HG03571 (cell line): ENCODE data around the gene DUSP5.

Source experiments
- ATAC-seq: cut with Tn5 transposase; IDR thresholded peaks from one replicate; pipeline ENCODE4 v1.9.1; 2021; ENCODE audit not compliant: unreplicated experiment

Gene DUSP5

DNA sequence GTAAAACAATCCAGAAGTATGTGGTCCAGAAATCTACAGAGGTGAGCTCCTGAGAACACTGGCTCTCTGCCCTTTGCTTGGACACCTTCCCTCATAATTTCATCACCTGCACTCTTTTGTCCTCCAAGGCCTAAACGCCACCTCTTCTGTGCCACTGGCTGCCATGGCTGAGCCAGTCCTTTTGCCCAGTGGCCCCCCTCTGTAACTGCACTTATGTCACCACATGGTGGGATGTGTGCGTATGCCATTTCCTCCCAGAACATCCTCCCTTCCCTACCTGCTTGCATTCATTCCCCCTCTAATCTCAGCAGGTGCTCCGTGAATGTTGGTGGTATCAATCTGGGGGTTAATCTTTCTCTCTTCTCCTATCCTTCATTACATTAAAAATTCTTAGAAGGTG is 17.3 kb upstream of the DUSP5 start:
- ATAC-seq = no peak

DNA sequence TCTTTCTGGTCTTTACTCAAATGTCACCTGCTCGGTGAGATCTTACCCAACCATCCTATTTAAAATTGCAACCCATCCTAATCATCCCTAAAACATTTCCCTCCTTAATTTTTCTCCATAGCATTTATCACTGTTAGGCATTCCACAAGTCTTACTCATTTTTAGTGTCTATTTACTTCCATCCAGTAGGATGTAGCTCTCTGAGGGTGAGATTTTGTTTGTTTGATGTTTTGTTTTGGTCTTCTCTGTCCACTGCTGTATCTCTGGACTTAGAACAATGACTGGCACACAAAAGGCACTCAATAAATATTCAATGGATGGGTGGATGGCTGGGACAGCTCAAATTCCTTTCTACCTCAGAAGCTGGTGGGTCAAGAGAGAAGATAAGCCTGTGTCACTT is 15.8 kb upstream of the DUSP5 start:
- no peak for ATAC-seq

DNA sequence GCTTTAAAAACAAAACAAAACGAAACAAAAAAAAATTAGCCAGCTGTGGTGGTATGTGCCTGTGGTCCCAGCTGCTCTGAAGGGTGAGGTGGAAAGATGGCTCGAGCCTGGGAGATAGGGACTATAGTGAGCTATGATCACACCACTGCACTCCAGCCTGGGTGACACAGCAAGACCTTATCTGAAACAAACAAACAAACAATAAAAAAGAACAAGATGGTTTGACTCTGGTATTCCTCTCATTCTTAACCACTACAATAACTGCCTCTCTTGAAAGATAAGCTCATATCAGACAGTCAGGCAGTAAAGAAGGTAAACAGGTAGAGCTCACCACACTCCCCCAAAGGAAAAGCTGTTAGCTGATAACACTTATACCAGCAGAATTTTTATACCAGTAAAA is 14.1 kb upstream of the DUSP5 start:
- ATAC-seq = no peak

DNA sequence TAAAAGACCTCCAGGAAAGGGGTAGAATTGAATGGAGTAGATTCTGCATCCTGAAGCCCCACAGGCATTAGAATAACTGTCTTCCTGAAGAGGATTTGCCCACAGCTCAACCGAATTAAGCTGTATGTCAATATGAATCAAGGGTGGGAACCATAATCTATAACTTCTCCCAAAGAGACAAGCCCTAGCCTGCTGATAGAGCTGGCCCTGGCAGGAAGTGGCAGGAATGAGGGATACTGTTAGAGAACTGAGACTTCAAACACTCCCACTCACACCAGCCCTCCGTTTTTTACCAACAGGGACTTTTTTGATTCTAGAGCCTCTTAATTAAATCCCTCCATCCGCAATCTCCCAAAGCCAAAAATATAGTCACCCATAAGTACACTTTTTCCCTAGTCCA is 12.2 kb upstream of the DUSP5 start:
- no peak for ATAC-seq

DNA sequence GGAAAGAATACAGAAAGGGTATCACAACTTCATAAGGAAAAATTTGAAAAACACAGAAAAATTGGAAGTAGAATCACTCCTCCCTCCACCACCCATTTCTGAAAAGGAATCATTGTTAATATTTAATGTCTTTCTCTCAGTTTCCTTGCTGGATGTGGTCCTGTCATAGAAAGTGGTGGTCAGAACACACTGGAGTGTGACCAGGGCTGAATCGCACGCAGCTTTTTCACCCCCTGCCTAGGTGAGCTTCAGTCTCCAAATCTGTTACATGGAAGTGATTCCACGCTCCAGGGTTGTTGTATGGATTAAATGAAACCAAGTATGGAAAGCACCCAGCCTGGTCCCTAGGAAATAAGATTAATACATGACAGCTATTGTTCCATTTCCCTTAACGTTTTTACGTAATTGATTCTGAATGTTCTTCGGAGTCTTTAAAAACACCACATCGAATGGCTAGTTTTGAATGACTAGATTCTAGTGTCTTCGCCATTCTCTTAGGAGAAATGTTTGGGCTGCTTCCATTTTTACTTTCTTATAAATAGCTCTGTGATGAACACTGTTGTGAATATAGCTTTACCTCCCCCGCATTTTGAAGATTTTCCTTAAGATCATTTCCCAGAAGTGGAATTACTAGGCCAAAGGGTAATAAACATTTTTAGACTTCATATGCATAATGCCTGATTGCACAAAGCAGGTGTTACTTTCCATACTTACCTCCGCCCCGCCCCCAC is 10.9 kb upstream of the DUSP5 start:
- no peak for ATAC-seq

DNA sequence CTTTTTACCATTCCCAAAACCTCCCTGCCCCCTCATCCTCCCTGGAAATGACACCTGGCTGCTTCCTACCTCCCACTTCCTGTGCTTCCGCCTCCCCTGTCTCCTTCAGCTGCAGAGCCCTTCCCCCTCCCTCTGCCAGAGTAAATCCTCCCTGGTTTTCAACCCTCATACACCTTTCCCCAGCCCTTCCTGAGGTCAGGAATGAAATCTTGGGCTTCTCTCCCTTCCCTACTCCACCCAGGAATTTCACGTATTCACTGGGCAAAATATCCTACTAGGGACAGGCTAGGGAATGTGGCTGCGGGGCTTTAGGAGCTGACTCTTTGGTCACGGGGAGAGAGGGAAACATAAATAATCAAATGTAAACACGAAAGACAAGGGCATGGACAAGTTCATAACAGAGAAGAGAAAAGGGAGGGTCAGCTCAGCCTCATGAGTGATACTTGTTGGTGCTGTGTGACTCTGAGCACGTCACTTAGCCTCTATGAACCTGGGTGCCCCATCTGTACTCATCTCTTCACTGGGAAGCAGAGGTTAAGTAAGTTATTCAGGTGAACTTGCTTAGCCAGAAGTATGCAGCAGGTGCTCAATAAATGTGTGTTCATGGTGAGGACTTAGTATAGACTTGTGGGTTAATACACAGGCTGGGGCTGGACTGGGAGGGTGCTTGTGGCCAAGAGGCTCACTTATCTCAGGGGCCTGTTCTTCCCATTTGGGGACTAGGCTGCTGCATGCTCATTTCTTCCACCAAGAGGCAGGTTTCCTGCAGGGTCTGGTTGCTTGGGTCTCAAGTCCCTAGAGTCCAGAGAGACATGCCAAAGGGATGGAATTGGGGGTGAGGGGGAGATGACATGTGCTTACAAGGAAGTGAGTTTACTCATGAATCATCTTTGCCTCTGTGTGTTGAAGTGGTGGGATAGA is 10.0 kb upstream of the DUSP5 start:
- no peak for ATAC-seq

DNA sequence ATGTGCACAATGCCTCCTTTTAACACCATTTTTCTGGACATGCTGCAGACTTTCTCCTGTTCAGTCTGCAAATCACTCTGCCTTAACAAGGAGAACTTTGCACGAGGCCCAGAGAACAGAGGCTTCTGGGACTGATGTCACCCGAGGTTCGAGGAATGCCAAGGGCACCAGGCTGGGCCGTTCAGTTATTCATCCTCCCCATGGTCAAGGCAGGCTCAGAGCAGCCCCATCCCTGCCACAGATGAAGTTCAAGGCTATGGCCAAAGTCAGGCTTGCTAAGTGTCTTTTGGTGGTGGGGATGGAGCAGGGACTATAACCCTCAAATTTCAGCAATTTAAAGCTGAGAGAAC is 9.4 kb upstream of the DUSP5 start:
- no peak for ATAC-seq

DNA sequence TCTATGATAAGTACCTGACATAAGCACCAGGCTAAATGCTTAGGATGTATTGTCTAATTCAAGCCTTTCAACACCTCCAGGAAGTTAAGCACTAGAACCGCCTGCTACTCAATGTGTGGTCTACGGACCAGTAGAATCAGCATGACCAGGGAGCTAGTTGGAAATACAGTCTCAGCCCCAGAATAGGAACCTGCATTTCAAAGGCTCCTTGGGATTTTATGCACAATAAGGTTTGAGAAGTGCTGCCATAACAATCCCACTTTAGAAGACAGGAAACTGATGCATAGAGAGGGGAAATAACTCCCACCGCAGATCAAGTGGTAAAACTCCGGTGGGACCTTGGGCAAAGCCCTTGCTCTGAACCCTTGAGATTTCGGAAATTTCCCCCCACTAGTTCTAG is 8.8 kb upstream of the DUSP5 start:
- ATAC-seq = no peak

DNA sequence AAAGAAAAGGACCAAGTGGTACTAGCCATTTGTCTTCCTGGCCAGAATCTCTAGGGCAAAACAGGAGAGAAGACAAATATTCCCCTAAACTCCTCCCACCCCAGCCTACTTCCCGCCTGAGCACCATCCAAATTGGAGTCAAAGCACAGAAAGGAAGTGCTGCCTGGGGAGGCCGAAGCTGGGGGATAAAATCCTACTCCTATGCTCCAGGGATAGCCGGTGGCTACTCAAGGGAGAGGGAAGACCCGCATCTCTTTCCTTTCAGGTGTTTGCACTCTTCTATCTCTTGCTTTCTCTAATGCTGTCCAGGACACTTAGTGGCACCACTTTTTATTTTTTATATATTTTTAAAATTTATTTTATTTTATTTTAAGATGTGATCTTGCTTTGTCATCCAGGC is 7.1 kb upstream of the DUSP5 start:
- ATAC-seq = no peak

DNA sequence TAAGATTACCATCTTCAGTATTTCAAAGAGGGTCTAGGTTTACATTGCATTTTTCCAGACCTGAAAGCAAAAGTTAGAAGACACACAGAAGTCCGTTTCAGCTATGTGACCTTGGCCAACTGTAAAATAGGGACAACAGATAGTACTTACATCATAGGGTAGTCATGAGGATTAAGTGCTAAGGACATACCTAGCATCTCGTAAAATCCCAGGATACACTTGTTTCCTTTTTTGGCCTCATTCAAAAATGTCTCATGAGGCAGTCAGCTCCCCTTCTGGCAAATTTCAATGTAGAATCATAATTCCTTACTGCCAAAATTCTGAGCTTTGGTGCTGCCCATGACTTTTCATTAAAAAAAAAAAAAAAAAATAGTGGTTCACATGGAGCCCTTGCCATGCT is 6.4 kb upstream of the DUSP5 start:
- no peak for ATAC-seq

DNA sequence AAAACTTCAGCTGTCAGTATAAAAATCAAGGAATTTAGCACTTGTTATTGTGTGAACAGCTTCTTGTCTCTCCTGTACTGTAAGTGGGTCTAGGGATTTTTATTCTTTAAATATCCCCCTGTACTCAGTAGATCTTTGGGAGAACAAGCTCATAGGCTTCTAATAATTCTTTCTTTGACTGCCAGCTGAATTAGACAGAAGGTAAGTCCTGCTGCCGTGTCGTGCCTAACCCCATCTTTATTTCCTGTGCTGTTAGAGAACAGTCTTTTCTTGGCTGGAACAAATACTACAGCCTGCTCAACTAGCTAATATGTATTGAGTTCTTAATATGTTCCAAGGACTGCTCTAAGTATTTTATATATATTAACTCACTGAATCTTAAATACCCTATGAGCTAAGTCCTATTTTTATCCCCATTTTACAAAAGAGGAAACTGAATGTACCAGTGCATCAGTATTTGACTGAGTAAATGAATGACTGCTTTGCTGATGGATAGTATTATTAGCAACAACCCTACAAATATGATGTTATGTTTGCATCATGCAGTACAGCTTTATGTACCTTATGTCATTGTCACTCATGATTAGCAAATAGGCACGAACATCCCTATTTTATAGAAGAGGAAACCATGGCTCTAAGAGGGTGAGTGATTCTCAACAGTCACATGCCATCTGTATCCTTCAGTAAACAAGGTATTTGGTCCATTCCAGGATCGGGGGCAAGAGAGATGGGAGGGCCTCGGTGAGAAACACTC is 5.5 kb upstream of the DUSP5 start:
- no peak for ATAC-seq

DNA sequence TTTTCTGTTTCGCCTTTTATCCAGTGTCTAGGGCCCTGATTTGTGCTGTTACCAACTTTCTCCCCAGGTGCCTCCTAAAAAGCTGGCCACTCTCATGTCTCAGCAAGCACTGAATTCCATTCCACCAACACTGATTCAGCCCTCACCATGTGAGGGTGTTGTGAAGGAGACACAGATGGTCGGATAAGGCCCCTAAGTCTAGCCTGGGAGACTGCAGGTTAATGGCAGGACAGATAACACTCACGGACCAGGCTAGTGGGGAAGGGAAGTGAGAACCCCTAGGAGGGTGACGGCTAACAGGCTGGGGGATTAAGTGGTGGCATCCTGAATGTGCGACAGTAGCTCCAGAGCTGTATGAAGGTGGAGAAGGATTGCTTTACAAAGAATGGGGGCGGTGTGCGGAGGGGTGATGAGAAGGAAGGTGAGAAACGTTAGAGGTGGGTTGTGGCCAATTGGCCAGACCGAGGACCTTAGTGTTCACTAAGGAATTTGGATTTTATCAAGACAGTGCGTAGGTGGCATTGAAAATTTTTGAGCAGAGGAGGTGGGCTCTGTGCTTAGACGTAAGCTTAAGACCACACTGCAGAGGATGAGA is 3.8 kb upstream of the DUSP5 start:
- ATAC-seq = no peak

DNA sequence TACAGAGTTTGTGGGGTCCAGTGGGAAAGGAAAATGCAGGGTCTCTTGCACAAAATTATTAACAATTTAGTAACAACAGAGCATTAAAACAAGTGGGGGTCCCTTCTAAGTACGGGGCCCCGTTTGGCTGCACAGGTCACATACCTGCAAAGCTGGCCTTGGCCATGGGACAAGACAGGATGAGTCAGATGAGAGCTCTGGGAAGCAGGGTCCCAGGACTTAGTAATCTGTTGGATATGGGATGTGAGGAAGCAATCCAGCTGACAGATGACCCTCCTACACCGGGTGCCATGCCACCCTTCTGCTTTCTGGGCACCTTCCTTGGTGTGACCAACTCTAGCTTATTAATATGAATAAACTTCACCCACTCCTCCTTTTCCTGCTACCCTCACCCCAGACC is 3.2 kb upstream of the DUSP5 start:
- no peak for ATAC-seq

DNA sequence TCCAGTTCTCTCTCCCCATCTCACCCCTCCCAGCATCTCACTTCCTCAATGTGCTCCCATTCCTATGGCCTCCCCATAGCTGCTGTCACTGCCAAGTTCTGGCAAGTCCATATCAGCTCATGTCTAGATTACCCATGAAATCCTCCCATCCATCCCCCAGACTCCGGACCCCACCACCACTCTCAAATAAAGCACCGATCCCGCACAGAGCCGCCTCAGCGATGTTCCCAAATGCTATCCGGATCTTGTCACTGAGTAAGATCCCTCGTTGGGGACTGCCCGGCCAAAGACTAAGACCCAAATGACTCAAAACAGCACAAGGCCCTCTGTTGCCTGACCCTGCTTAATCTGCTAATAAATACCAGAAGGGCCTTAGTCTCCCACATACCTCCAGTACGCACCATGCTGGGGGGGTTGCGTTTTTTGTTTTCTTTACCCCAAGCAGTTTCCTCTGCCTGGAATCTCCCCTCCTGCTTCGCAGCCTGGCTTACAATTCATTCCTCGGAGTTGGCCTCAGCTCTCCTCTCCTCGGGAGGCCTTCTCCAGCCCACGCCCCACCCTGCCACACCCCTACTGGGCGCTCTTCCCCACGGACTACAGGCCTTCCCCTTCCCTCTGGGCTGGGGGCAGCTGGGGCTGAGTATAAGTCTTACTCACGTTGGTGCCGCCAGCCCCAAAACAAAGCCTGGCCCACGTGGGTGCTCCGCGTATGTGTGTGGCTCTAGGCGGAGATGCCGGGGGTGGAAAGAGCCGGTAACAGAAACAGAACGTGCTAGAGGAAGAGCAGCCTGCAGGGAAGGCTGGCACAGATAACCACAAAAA is 1.8 kb upstream of the DUSP5 start:
- no peak for ATAC-seq

DNA sequence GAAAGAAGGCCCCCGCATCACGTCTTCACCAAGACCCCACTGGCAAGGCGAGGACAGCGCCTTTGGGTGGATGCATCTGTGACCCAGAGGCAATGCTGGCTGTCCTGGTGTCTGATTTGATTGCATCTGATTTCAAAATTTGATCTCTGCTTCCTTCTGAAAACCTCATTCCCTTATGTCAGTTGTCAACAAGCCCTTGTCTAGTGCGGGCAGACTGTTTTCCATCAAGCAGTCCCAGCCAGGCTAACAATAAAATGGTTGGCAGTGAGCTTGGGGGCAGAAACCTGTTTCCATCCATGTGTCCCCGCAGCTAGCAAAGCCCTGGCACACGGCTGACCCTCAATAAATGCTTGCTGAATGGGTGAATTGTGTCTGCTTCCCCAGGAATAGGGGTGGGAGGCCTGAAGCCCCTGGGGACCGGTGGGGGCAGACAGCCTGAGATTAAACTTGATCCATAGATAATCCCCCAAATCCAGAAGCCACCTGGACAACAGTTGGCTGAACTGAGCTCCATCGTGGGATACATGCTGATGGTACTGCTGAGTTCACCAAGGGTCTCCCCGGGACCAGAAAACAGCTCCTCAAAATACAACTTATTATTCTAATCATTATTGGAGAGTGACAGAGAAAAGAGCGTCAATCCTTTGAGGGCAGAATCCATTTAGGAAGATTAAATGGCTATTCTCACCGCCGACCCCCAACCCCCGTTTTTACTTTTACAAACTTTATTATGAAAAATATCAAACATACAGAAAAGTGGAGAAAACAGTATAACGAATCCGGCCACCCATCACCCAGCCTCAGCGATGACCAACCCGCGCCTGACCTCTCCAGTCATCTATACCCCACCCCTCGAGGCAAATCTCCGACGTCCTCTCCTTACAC is 912 bp upstream of the DUSP5 start:
- no peak for ATAC-seq

DNA sequence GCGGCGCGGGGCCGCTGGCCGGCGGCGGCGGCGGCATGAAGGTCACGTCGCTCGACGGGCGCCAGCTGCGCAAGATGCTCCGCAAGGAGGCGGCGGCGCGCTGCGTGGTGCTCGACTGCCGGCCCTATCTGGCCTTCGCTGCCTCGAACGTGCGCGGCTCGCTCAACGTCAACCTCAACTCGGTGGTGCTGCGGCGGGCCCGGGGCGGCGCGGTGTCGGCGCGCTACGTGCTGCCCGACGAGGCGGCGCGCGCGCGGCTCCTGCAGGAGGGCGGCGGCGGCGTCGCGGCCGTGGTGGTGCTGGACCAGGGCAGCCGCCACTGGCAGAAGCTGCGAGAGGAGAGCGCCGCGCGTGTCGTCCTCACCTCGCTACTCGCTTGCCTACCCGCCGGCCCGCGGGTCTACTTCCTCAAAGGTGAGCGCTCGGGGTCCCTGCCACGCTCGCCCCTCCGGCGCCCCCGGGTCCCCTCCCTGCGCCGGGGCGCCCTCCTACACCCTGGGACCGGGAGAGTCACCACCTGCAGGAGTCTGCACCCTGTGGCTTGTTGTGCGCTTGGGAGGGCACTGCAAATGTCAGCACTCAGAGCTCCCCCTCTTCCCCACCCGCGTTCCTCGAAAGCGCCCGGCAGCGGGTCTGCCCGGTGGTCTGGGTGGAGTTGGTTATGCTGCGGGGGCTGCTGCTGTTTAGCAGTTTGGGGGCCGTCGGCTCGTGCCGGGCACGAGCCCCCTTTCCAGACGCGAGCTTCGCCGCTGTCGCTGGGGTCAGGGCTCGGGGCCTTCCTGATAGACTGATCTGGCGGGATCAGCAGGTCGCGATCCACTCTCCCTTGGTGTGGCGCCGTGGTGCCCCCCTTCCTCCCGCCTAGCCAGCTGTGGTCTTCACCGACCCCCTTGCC is 627 bp downstream of the DUSP5 start:
- peak; percentile 9 for ATAC-seq

DNA sequence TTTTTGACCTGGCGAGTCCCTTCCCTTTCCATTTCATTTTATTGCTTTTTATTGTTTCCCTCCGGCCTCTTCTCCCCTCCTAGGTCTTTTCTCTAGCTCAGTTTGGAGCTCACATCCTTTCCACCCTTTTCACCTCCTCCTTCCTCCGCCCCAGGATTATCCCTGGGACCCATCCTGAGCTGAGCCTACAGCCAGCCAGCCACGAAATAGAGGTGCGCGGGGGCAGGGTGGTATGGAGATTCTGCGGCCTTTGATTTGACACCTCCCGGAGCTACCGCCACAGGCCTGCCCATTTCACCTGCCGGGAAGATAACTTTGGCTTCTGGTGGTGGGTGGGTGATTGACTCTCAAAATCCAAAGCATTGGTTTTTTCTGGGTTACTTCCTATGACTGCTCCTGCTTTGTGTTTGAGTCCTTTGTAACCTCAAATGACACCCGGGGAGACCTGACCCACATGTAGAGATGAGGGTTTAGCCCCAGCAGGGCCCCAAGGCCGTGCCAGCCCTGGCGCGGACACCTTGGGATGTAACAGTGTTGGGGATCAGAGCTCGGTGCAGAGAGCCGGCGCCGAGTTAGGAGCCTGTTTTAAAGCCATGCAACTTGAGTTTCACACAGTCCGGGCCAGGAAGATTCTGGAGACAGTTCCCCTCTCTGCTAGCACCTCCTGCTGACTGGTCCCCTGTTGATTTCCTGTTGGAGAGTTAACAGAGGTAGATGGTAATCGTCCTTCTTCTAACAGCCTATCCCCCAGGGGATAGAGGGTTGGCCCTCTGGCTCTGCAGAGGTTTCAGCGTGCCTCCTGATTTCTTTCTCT is 1.5 kb downstream of the DUSP5 start:
- peak; percentile 13 for ATAC-seq
